Measurements from ENCODE around the gene CCDC183.
"Not testable (repeated sequence)": the region's sequence is repeated elsewhere in the genome, so short reads cannot be mapped to it uniquely, and the experiment has no call there.

CCDC183 gene

GRCh38 chr9:136794281-136794999 lies 1.7 kb upstream of the CCDC183 start:
- Histone ChIP-seq H3K4me3 (ENCODE audit: low read length, poor library complexity, severe bottlenecking) (no peak overlapping the region), H3K4me2 (ENCODE audit: low read depth, low read length, poor library complexity, severe bottlenecking) (no peak overlapping the region), H3K9me3 (ENCODE audit: insufficient read depth, low read depth, low read length) (no peaks in the 10 kb centered on the region), H3K36me3 (ENCODE audit: insufficient read depth, low read length) (no peaks in the 10 kb centered on the region), H3K79me2 (ENCODE audit: insufficient read depth, low read length) (no peaks in the 10 kb centered on the region; the same call in 1 of the 2 replicates), H3F3A (ENCODE audit: low read depth) (no peaks in the 10 kb centered on the region), H3K4me1 (ENCODE audit: insufficient read depth, low read length, poor library complexity, severe bottlenecking) (peaks cover 11% of the 10 kb centered on the region), H2AFZ (ENCODE audit: low read length) (no peak overlapping the region), H3K9me2 (replicated peaks; ENCODE audit: low read depth, low read length) (no peaks in the 10 kb centered on the region), H4K20me1 (ENCODE audit: insufficient read depth, low read length, poor library complexity, severe bottlenecking) (peaks cover 9% of the 10 kb centered on the region), H3K27me3 (ENCODE audit: insufficient read depth, low read length, poor library complexity, severe bottlenecking) (no peaks in the 10 kb centered on the region), H3K9ac (ENCODE audit: low read depth, low read length, poor library complexity, severe bottlenecking) (no peak overlapping the region)
- TF ChIP-seq CTCF (conservative IDR thresholded peaks at IDR 0.05; ENCODE audit: low read length) (no peak), EZH2phosphoT487 (IDR thresholded peaks at IDR 0.05; ENCODE audit: borderline replicate concordance) (no peak)

GRCh38 chr9:136795000-136795348 lies 1.2 kb upstream of the CCDC183 start:
- no peaks in the 10 kb centered on the region for H3K9me3 ChIP-seq (ENCODE audit: insufficient read depth, low read depth, low read length)
- peaks cover 9% of the 10 kb centered on the region for H4K20me1 ChIP-seq (ENCODE audit: insufficient read depth, low read length, poor library complexity, severe bottlenecking)
- H3K9me2 ChIP-seq (replicated peaks; ENCODE audit: low read depth, low read length) = no peaks in the 10 kb centered on the region
- no peaks in the 10 kb centered on the region for H3F3A ChIP-seq (ENCODE audit: low read depth)
- H3K4me3 ChIP-seq (ENCODE audit: low read length, poor library complexity, severe bottlenecking) = no peak overlapping the region
- H3K4me2 ChIP-seq (ENCODE audit: low read depth, low read length, poor library complexity, severe bottlenecking) = no peak overlapping the region
- peaks cover 11% of the 10 kb centered on the region for H3K4me1 ChIP-seq (ENCODE audit: insufficient read depth, low read length, poor library complexity, severe bottlenecking)
- no peak overlapping the region for H3K9ac ChIP-seq (ENCODE audit: low read depth, low read length, poor library complexity, severe bottlenecking)
- TF ChIP-seq CTCF (conservative IDR thresholded peaks at IDR 0.05; ENCODE audit: low read length) = no peak
- TF ChIP-seq EZH2phosphoT487 (IDR thresholded peaks at IDR 0.05; ENCODE audit: borderline replicate concordance) = no peak
- H3K27me3 ChIP-seq (ENCODE audit: insufficient read depth, low read length, poor library complexity, severe bottlenecking) = no peaks in the 10 kb centered on the region
- no peak overlapping the region for H2AFZ ChIP-seq (ENCODE audit: low read length)
- H3K36me3 ChIP-seq (ENCODE audit: insufficient read depth, low read length) = no peaks in the 10 kb centered on the region
- no peaks in the 10 kb centered on the region; the same call in 1 of the 2 replicates for H3K79me2 ChIP-seq (ENCODE audit: insufficient read depth, low read length)

GRCh38 chr9:136796775-136797347 lies 723 bp downstream of the CCDC183 start:
- not testable (repeated sequence) for H3K9ac ChIP-seq (ENCODE audit: low read depth, low read length, poor library complexity, severe bottlenecking); H3K4me2 ChIP-seq (ENCODE audit: low read depth, low read length, poor library complexity, severe bottlenecking); H3K9me3 ChIP-seq (ENCODE audit: insufficient read depth, low read depth, low read length); H3F3A ChIP-seq (ENCODE audit: low read depth); H3K36me3 ChIP-seq (ENCODE audit: insufficient read depth, low read length); H3K9me2 ChIP-seq (replicated peaks; ENCODE audit: low read depth, low read length); H4K20me1 ChIP-seq (ENCODE audit: insufficient read depth, low read length, poor library complexity, severe bottlenecking); H3K79me2 ChIP-seq (ENCODE audit: insufficient read depth, low read length); H2AFZ ChIP-seq (ENCODE audit: low read length); H3K27me3 ChIP-seq (ENCODE audit: insufficient read depth, low read length, poor library complexity, severe bottlenecking); H3K4me3 ChIP-seq (ENCODE audit: low read length, poor library complexity, severe bottlenecking)
- H3K4me1 ChIP-seq (ENCODE audit: insufficient read depth, low read length, poor library complexity, severe bottlenecking) = peaks cover 11% of the 10 kb centered on the region

GRCh38 chr9:136798708-136799078 lies 2.6 kb downstream of the CCDC183 start:
- TF ChIP-seq CTCF (conservative IDR thresholded peaks at IDR 0.05; ENCODE audit: low read length) (no peak), EZH2phosphoT487 (IDR thresholded peaks at IDR 0.05; ENCODE audit: borderline replicate concordance) (no peak)
- H4K20me1 ChIP-seq (ENCODE audit: insufficient read depth, low read length, poor library complexity, severe bottlenecking) = no peaks in the 10 kb centered on the region
- no peak overlapping the region for H2AFZ ChIP-seq (ENCODE audit: low read length)
- H3K27me3 ChIP-seq (ENCODE audit: insufficient read depth, low read length, poor library complexity, severe bottlenecking) = no peaks in the 10 kb centered on the region
- H3K79me2 ChIP-seq (ENCODE audit: insufficient read depth, low read length) = no peaks in the 10 kb centered on the region
- H3K9me2 ChIP-seq (replicated peaks; ENCODE audit: low read depth, low read length) = no peaks in the 10 kb centered on the region
- H3K4me2 ChIP-seq (ENCODE audit: low read depth, low read length, poor library complexity, severe bottlenecking) = no peak overlapping the region
- no peaks in the 10 kb centered on the region for H3K9me3 ChIP-seq (ENCODE audit: insufficient read depth, low read depth, low read length)
- peaks cover 5% of the 10 kb centered on the region for H3K4me1 ChIP-seq (ENCODE audit: insufficient read depth, low read length, poor library complexity, severe bottlenecking)
- H3F3A ChIP-seq (ENCODE audit: low read depth) = no peaks in the 10 kb centered on the region
- no peak overlapping the region for H3K4me3 ChIP-seq (ENCODE audit: low read length, poor library complexity, severe bottlenecking)
- H3K9ac ChIP-seq (ENCODE audit: low read depth, low read length, poor library complexity, severe bottlenecking) = no peak overlapping the region
- H3K36me3 ChIP-seq (ENCODE audit: insufficient read depth, low read length) = no peaks in the 10 kb centered on the region
